Activated CD4-positive, CD25-positive, alpha-beta regulatory T cell (primary cell): ENCODE results near the gene GGTLC2.
"Not testable (repeated sequence)": the region's sequence is repeated elsewhere in the genome, so short reads cannot be mapped to it uniquely, and the experiment has no call there.

Experiments used
- DNase-seq, 4 experiments: peaks; one replicate each; lab custom pipeline; 2025; lab: John Stamatoyannopoulos, UW

GGTLC2 gene

DNA sequence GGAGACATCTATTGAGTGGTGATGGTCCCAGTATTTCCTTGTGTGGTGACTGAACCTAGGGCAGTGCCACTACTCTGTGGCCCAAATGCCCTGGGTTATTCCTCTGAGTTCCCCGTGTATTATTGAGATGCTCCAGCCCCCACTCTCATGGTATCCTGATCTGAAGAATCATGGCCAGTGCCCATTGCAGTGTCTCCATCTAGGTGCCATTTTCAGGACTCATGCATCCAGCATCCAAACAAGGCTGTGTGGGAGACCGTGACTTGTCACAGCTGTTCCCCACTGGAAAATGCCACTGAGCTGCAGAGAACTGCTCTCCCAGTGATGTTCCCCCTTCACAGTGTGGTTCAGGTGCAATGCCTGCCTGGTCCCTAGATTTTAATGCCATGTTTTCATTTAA lies 24.7 kb downstream of the GGTLC2 start:
- no peak for DNase-seq

GRCh38 chr22:22670076-22670795 lies 25.8 kb downstream of the GGTLC2 start:
- no peak for DNase-seq

- DNase-seq, result no peak
Observed at GRCh38 chr22:22671506-22671905, 27.1 kb downstream of the GGTLC2 start.

GRCh38 chr22:22673099-22673498 lies 28.7 kb downstream of the GGTLC2 start:
- no peak for DNase-seq

GRCh38 chr22:22673628-22674027 lies 29.2 kb downstream of the GGTLC2 start:
- DNase-seq, result no peak

DNA sequence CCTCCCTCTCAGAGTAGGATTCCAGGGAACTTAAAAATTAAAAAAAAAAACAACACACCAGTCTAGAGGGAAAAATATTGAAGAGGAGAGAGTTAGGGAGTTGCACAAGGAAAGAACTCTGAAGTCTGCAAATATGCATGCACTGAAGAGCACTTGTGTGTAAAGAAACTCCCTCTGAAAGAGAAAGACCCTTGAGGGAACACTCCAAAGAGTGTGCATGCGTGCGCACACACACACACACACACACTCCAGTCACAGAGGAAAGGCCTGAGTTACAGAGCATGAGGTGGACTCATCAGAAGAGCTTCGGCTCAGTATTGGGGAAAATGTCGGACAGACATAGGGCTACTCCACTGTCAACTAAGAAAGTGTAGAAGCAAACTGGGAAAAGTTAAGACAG lies 30.1 kb downstream of the GGTLC2 start:
- no peak for DNase-seq

DNA sequence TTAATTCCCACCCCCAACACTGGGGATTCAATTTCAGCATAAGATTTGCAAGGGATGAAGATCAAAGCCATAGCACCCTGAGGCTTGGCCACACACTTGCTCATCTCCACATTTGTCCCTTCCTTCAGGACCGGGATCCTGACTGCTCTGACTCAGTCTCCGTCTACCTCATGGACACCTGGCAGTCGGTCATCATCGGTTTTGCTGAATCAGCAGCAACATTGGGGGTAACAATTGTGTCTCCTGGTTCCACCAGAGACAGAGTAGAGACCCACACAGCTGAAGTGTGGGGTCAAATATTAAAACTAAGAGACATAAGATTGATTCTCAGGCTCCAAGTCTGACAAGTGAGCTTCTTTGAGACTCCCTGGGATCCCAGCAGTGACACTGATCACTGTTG lies 34.6 kb downstream of the GGTLC2 start:
- no peak for DNase-seq

DNA sequence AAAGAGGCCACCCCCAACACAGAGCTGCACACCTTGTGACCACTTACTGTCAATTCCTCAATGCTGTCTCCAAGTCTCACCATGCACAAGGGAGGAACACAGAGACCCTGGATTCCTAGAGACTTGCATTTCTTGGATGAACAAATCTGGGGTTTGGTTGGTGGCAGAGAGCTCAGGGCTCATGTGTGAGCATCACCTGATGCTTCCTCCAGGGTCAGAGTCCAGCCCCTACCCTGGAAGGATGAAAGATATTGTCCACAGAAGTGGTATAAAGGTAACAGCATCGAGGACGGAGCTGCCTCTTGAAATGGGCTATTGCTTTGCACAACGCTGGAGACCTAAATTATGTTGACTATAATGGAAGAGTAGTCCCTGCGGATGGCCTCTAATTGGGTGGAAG lies 36.0 kb downstream of the GGTLC2 start:
- DNase-seq, result no peak

- DNase-seq, result no peak
Observed at GRCh38 chr22:22681221-22681739, 36.9 kb downstream of the GGTLC2 start.

GRCh38 chr22:22682196-22682595 lies 37.8 kb downstream of the GGTLC2 start:
- DNase-seq, result no peak

GRCh38 chr22:22682807-22683667 lies 38.6 kb downstream of the GGTLC2 start:
- DNase-seq, result no peak

DNA sequence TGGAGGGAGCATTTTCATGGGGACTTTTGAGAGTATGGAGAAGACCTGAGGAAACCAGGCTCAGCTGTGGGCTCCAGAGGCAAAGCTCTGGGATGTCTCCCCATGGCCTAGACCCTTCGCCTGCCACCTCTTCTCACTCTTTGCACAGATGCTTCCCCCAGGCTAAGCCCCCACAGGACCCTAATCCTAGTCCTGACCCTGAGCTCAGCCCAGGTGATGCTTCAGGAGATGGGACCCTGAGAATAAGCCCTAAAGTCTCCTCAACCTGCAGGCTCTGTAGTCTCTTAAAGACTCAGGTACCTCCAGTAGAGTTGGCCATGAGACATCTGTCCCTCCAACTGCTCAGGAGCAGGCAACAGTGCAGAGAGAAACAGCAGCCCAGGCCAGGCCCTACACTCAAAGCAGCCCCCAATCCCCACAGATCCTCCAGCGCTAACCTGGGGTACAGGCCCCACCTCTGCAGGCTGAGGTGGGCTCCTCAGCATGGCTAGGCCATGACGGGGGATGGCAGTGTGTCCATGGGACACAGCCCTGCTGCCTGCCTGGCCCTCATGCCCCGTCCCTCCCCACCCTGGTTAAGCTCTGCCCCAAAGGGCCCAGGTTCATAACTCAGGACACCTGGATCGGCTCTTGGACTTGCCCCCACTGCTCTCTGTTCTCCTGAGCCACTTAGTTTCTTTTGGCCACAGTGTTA lies 39.4 kb downstream of the GGTLC2 start:
- DNase-seq, result no peak

- no peak for DNase-seq
Observed at GRCh38 chr22:22684580-22685561, 40.5 kb downstream of the GGTLC2 start.

- DNase-seq, result no peak
Observed at GRCh38 chr22:22685586-22685985, 41.2 kb downstream of the GGTLC2 start.

GRCh38 chr22:22686202-22687115 lies 42.0 kb downstream of the GGTLC2 start:
- DNase-seq, result not testable (repeated sequence)

- DNase-seq, result no peak
Observed at GRCh38 chr22:22687638-22688500, 43.5 kb downstream of the GGTLC2 start.

DNA sequence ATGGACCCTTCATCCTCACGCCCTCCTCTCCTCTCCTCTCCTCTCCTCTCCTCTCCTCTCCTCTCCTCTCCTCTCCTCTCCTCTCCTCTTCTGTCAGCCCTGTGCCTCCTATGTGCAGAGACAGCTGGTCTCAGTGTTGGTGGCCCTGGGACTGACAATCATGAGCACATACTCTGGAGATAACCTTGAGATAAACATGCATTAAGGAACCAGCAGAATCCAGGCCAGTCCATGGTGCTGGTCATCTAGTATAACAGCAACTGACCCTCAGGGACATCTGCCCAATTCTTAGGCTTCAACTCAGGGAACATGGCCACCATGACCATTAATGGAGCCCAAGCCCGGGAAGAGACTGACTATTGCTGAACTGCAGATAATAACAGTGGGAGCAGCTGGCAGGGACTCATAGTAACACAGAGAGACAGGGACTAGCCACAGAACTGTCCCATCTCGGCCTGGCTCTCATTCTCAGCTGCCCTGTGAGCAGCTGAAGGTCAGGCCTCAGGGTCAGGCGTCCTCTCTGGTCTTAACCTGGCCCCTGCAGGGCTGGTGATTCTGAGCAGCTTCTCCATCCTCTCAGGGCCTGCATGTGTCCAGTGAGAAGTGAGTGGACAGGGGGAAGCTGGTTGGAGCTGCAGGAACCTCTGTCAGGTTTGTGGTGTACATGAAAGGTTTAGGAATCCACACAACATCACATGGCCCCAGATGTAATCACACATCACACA lies 45.4 kb downstream of the GGTLC2 start:
- no peak for DNase-seq

DNA sequence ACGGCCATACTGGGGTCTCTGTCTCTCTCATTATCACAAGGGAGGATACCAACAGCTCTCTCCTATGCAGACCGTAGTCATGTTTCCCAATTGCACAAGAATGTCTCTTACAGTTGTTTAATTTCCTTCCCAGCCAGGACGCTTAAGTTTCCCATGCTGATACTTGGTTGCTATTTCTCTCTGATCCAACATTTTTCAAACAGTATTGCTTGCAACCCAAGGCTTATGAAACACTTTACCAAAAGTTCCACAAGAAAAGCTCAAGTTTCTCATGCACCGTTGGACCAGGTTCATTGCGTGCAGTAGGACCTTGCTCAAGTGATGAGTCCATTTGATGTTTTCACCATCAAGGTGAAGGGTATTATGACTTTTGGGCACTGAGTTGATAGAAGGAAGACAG lies 46.6 kb downstream of the GGTLC2 start:
- DNase-seq, result no peak
